ENCODE results near the gene MADCAM1. TPM values are rescaled to one million over a fixed set of nuclear protein-coding genes. Genes with fewer than 3 reads are reported as not detected.
A peak's percentile ranks its signal among the peaks of the same experiment; 100 is the strongest.

The MADCAM1 gene
- total and polyA plus RNA-seq, 2 of the 8 experiments (the other 6 are each of a cell fraction or from before 2014, with no cell fraction given): 2.3 to 3.0 TPM

DNA sequence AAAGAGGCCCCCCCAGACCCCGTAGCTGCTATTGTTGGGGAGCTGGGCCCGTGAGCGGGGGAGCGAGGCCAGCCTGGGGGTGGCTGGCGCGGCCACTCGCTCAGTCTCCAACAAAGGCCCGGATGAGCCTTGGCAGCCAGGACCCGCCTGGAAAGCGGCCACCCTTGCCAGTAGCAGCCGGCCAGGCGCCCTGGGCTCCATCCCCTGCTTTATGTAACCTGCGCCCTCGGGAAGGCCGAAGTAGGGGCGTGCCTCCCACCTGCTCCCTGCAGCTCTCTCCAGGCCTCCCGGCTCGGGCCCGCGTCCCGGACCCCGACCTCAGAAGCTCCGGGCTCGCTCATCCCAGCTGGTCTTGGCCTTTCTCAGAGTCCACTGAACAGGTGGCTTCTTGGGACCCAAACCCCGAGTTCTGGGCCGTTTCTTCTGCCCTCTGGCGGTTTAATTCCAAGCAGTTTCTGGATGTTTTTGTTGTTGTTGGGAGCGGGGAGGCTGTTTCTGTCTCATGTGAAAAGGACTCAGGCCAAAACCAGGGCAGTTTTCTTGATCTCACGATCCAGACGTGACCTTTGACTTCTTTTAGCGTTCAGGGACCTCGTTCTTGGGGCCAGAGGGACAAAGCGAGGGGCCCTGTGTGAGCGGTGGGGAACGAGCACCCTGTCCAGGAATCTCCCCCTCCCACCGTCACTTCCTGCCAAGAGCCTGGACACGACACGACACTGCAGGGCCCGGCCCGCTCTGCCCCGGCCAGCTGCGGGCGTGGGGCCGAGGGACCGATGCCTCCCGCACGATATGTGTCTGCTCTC, 36.5 kb downstream of the MADCAM1 start:
- POLR2A ChIA-PET (ENCODE audit: partially characterized antibody): interaction anchor here (0.7 to 5.1 kb wide), 18 partner anchors 8 to 239 kb away, joined by 3 to 43 read pairs (median 4); partner anchors contain the start of gene GZMM
- TF ChIP-seq JUND (IDR thresholded peaks at IDR 0.05; ENCODE audit: low read length): no peak
- TF ChIP-seq EP300 (IDR thresholded peaks at IDR 0.05; ENCODE audit: borderline replicate concordance in 1 of 2, low read depth in 2 of 2, low read length in 2 of 2): no peak
- TF ChIP-seq, protein P1, sequence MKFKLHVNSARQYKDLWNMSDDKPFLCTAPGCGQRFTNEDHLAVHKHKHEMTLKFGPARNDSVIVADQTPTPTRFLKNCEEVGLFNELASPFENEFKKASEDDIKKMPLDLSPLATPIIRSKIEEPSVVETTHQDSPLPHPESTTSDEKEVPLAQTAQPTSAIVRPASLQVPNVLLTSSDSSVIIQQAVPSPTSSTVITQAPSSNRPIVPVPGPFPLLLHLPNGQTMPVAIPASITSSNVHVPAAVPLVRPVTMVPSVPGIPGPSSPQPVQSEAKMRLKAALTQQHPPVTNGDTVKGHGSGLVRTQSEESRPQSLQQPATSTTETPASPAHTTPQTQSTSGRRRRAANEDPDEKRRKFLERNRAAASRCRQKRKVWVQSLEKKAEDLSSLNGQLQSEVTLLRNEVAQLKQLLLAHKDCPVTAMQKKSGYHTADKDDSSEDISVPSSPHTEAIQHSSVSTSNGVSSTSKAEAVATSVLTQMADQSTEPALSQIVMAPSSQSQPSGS (IDR thresholded peaks at IDR 0.05; ENCODE audit: low read length): no peak
- TF ChIP-seq, protein P2, sequence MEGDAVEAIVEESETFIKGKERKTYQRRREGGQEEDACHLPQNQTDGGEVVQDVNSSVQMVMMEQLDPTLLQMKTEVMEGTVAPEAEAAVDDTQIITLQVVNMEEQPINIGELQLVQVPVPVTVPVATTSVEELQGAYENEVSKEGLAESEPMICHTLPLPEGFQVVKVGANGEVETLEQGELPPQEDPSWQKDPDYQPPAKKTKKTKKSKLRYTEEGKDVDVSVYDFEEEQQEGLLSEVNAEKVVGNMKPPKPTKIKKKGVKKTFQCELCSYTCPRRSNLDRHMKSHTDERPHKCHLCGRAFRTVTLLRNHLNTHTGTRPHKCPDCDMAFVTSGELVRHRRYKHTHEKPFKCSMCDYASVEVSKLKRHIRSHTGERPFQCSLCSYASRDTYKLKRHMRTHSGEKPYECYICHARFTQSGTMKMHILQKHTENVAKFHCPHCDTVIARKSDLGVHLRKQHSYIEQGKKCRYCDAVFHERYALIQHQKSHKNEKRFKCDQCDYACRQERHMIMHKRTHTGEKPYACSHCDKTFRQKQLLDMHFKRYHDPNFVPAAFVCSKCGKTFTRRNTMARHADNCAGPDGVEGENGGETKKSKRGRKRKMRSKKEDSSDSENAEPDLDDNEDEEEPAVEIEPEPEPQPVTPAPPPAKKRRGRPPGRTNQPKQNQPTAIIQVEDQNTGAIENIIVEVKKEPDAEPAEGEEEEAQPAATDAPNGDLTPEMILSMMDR (IDR thresholded peaks at IDR 0.05; ENCODE audit: control extremely low read depth in 1 of 3, insufficient read depth in 1 of 3, low read depth in 1 of 3, low read length in 3 of 3): peak; percentile 30 to 70 (median 67)
- TF ChIP-seq EZH2 (IDR thresholded peaks at IDR 0.05; ENCODE audit: low read depth, low read length, severe bottlenecking): no peak

More for the DNA sequence above, 36.5 kb downstream of the MADCAM1 start:
- peak overlapping the region; percentile 93 for H4K8ac ChIP-seq (ENCODE audit: extremely low read depth, insufficient read depth, low read length)
- no peaks in the 10 kb centered on the region; a peak in 1 of 4 replicates for H3K9me3 ChIP-seq (ENCODE audit: insufficient read depth in 2 of 2, low read depth in 1 of 2, low read length in 1 of 2)
- no peak overlapping the region for H2BK5ac ChIP-seq (ENCODE audit: low read depth, low read length)
- no peak overlapping the region for H2AK5ac ChIP-seq (ENCODE audit: low read depth, low read length)
- FAIRE-seq (no peak), DNase-seq (ENCODE audit: low read depth in 1 of 2, low spot score in 2 of 2) (peak in 1 of 2 experiments; percentile 72)
- H2BK20ac ChIP-seq (ENCODE audit: low read length): no peak overlapping the region
- 0 out of 2 replicates have a peak overlapping the region, but pooled peaks have one; percentile 2 for H3K27ac ChIP-seq (ENCODE audit: low read depth, low read length)
- peak overlapping the region; percentile 44 for H3K4ac ChIP-seq (replicated peaks; ENCODE audit: insufficient read length, low read depth, low read length)
- peak overlapping the region; percentile 68 to 74 for H3K4me2 ChIP-seq (ENCODE audit: insufficient read depth in 1 of 2, low read depth in 2 of 2, low read length in 2 of 2)
- peaks cover 8 to 19% (median 14%) of the 10 kb centered on the region in 4 experiments; a peak in 6 of 8 replicates for H3K36me3 ChIP-seq (ENCODE audit: control insufficient read depth in 2 of 4, insufficient read depth in 4 of 4, low read length in 3 of 4)
- peaks cover 22 to 28% of the 10 kb centered on the region in 2 experiments for H4K20me1 ChIP-seq (replicated peaks in 1 of 2; ENCODE audit: control insufficient read depth in 1 of 2, insufficient read depth in 2 of 2, low read length in 2 of 2)
- 21% methylated on average over 36 of the region's 47 CpGs; no CpG with 5 or more reads in 1 of the 2 experiments for WGBS, 2 experiments (ENCODE audit: extremely low coverage in 1 of 2, insufficient coverage in 1 of 2, insufficient read length in 1 of 2, insufficient replicate concordance in 2 of 2, low coverage in 1 of 2, low lambda C conversion rate in 2 of 2, missing lambda C conversion rate in 1 of 2)
- no peak overlapping the region for H2BK120ac ChIP-seq (replicated peaks; ENCODE audit: low read depth, low read length)
- peaks cover 0 to 40% of the 10 kb centered on the region in 2 experiments; a peak in 2 of 4 replicates for H3K79me2 ChIP-seq (ENCODE audit: control insufficient read depth in 1 of 2, insufficient read depth in 2 of 2, low read length in 2 of 2)
- no peak overlapping the region for H2BK15ac ChIP-seq (ENCODE audit: low read length)
- peak overlapping the region; percentile 81 to 100 (median 84) for H3K4me3 ChIP-seq (ENCODE audit: extremely low read depth in 1 of 4, insufficient read depth in 2 of 4, low read depth in 3 of 4, low read length in 4 of 4)
- H3K9ac ChIP-seq (replicated peaks in 1 of 4; ENCODE audit: extremely low read depth in 1 of 4, low read depth in 3 of 4, low read length in 3 of 4): peak overlapping the region; percentile 80 to 94 (median 84)
- H2BK12ac ChIP-seq (ENCODE audit: low read depth, low read length): peak overlapping the region; percentile 50; the same call in 1 of the 2 replicates
- H3K4me1 ChIP-seq (replicated peaks in 1 of 4; ENCODE audit: control insufficient read depth in 3 of 4, insufficient read depth in 4 of 4, low read length in 3 of 4): peaks cover 0 to 10% (median 8%) of the 10 kb centered on the region in 4 experiments; a peak in 6 of 7 replicates
- no peak overlapping the region for H3K14ac ChIP-seq (ENCODE audit: insufficient read length)
- no peak overlapping the region for H2AFZ ChIP-seq (ENCODE audit: low read length)
- H4K91ac ChIP-seq (replicated peaks; ENCODE audit: insufficient read length, low read length): no peak overlapping the region
- no peak overlapping the region for H3K56ac ChIP-seq (replicated peaks; ENCODE audit: insufficient read length, low read depth, low read length)
- H3K27me3 ChIP-seq (replicated peaks in 1 of 4; ENCODE audit: control insufficient read depth in 3 of 4, extremely low read depth in 1 of 4, insufficient read depth in 3 of 4, low read length in 3 of 4): no peaks in the 10 kb centered on the region
- H3K79me1 ChIP-seq (ENCODE audit: low read depth, low read length): peaks cover 18% of the 10 kb centered on the region
- peak overlapping the region; percentile 72 for H4K5ac ChIP-seq (ENCODE audit: insufficient read length, low read depth, low read length)
- CTCF ChIA-PET (ENCODE audit: partially characterized antibody): interaction anchor here (0.6 to 2.6 kb wide), 18 partner anchors 9 to 765 kb away, joined by 3 to 26 read pairs (median 4); no protein-coding TSS in a partner anchor
- peaks cover 5% of the 10 kb centered on the region; the same call in 1 of the 2 replicates for H3K23me2 ChIP-seq (ENCODE audit: low read depth, low read length)
- H3K18ac ChIP-seq (ENCODE audit: extremely low read depth, low read length): no peak overlapping the region; the same call in 1 of the 2 replicates
- H3K23ac ChIP-seq (ENCODE audit: insufficient read length): no peak overlapping the region
